GM13976 (cell line): ENCODE results near the gene CHI3L2.

Experiments used
- DNase-seq: peaks from one replicate; pipeline ENCODE4 v3.0.0; 2012; ENCODE audit warnings: low spot score
- CTCF ChIP-seq: IDR thresholded peaks from 2 replicates; pipeline ENCODE4 v1.5.1; 2012; ENCODE audit warnings: borderline replicate concordance, mild to moderate bottlenecking; ENCODE audit not compliant: insufficient read depth; ENCODE audit errors: extremely low read depth, missing control alignments, control extremely low read depth
- in situ Hi-C: fragments of 300-500 bp; cut with MboI; formaldehyde crosslinking; loops from one replicate; pipeline ENCODE4 v1.12.0; 2022; ENCODE audit warnings: low sequenced_read_pairs, mixed read lengths, inconsistent platforms; ENCODE audit not compliant: unreplicated experiment

CHI3L2 gene

DNA sequence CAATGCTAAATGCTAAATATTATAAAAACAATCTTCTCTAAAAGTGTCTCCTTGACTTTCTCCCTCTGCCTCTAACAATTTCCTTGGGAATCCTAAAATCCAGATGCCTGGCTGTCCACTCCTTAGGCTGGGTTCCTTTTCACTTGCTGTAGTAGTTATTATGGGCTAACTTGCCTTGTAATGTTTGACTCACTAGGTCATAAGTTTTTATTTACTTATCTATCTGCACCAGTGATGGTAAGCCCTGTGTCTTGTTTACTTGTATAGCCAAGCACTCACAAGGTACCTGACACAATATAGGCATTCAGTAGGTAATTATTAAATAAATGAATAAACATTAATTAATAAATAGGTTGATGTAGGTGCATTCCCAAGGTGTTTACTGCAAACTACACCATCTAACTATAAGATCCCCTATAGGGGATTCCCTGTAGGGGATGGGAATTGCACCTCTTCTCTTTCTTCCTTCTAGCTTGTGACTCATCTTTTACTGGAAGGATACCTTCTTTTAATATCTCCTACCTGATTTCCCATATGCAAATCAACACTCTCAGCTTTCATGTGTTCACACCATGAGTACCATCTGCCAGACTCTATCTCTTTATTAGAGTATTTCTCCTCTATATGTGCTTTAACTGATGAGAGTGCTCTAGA, 48.4 kb downstream of the CHI3L2 start:
- TF ChIP-seq CTCF = no peak
- in situ Hi-C loops = no loop called here
- DNase-seq = no peak

DNA sequence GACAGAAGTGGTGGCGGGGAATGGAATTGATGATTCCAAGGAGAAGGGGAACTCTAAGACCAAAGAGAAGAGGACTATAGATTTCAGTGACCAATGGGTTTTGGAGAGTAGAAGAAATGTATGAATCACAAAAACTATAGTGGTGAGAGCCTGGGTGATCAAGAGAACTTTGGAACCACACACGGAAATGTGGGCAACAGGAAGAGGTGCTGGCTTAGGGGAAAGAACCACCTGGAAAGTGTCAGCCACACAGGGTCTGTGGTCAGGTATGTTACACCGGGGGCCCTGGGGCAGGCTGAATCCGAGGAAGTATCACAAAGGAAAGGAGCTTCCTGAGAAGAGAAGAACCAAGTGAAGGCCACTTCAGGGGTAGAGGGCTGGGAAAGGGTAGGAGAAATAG, 51.6 kb downstream of the CHI3L2 start:
- in situ Hi-C loops = no loop called here
- TF ChIP-seq CTCF = no peak
- no peak for DNase-seq

- in situ Hi-C loops = no loop called here
- DNase-seq = no peak
Observed at GRCh38 chr1:111280267-111280666, 52.8 kb downstream of the CHI3L2 start.

DNA sequence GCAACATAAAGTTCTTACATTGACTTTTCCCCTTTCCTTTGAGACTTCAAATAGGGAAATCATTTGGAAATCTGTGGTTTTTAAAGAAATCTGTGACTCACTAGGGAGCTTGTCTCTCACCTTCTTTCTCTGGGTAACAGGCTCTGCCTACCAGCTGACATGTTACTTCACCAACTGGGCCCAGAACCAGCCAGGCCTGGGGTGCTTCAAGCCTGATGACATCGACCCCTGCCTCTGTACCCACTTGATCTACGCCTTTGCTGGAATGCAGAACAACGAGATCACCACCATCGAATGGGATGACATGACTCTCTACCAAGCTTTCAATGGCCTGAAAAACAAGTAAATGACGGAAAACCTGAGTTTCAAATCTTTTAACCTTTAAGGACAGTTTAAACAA, 53.9 kb downstream of the CHI3L2 start:
- in situ Hi-C loops = no loop called here

More at GRCh38 chr1:111280267-111280666, 52.8 kb downstream of the CHI3L2 start:
- no peak for TF ChIP-seq CTCF

GRCh38 chr1:111283838-111284237, 56.3 kb downstream of the CHI3L2 start:
- in situ Hi-C loops = no loop called here
- TF ChIP-seq CTCF = no peak
- DNase-seq = no peak

More for the DNA sequence above, 53.9 kb downstream of the CHI3L2 start:
- TF ChIP-seq CTCF = no peak
- DNase-seq = no peak

DNA sequence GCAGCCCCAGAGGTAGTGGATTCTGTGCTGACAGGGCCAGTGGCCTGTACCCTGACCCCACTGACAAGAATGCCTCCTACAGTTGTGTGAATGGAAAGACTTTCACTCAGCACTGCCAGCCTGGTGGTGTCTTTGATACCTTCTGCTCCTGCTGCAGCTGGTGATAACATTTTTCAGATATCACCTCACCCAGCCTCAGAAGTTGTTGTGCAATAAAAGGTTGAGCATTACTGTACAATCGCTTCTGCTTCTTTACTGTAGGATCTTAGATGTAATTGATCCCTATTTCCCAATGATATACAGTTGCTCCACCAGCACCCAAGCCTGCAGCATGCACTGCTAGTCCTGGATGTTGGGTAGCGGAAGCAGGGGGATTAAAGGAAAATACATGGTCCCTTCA, 58.4 kb downstream of the CHI3L2 start:
- in situ Hi-C loops = no loop called here
- TF ChIP-seq CTCF = no peak
- DNase-seq = no peak
